Endothelial cell of umbilical vein (primary cell): ENCODE measurements around the gene PDAP1.

ENCODE experiments used
- EZH2 ChIP-seq: IDR thresholded peaks from 2 replicates; pipeline ENCODE4 v1.6.1; 2012; ENCODE audit warnings: borderline replicate concordance, low read depth, mild to moderate bottlenecking, moderate library complexity, low read length, inconsistent platforms; ENCODE audit not compliant: severe bottlenecking
- POLR2A ChIP-seq: IDR thresholded peaks from 2 replicates; pipeline ENCODE4 v1.6.1; 2012; ENCODE audit warnings: low read depth, mild to moderate bottlenecking, control low read depth, low read length

GRCh38 chr7:99457650-99458493 lies 49.5 kb upstream of the PDAP1 start:
- TF ChIP-seq POLR2A (no peak), EZH2 (no peak)
